Subcutaneous adipose tissue (tissue), 4 donors: ENCODE measurements around the gene IFT172. TPM values are rescaled to one million over a fixed set of nuclear protein-coding genes. Genes with fewer than 3 reads are reported as not detected.

Experiments
- CTCF ChIP-seq: fragments of 450-650 bp; IDR thresholded peaks from one replicate; pipeline ENCODE4 v1.5.1; 2016; ENCODE audit warnings: low read depth, mild to moderate bottlenecking, control low read depth, antibody characterized with exemption, moderate library complexity
- small RNA-seq: library from RNA; depleted of rRNA; stranded (forward); fragments of <200 nt; gene quantifications from one replicate; pipeline ENCODE3, GENCODE V24; 2016
- total RNA-seq, 4 donors: library from RNA; depleted of rRNA; stranded (reverse); fragments of >200 nt; gene quantifications; one replicate each; pipeline ENCODE4 v1.1.0, GENCODE V29; 2016

The IFT172 gene
- total RNA-seq, 4 donors from 2014 or later: 21.8 to 33.5 (median 25.5) TPM

- no peak for TF ChIP-seq CTCF
These were observed 81.6 kb downstream of the IFT172 start for GRCh38 chr2:27407798-27408491.

GRCh38 chr2:27400348-27401135, 89.0 kb downstream of the IFT172 start:
- TF ChIP-seq CTCF: no peak

- no peak for TF ChIP-seq CTCF
These were observed 90.6 kb downstream of the IFT172 start for GRCh38 chr2:27398962-27399361.

Small RNA genes within 50 kb of the gene (small RNA-seq; reads per million reads assigned to genes)
- not detected for gene RNU6-986P

Other genes with a start within 250 kb of the IFT172 start
- gene SLC30A3, start 226.7 kb downstream of the IFT172 start, total RNA-seq: not detected
- gene DNAJC5G, start 214.3 kb downstream of the IFT172 start, total RNA-seq: under 1 TPM in 1 of 4 donors, not detected in 3; 0.88 TPM
- gene TRIM54, start 207.3 kb downstream of the IFT172 start, total RNA-seq: under 1 TPM in 1 of 4 donors, not detected in 3; 0.66 TPM
- 1 to 10 TPM in 3 of 4 donors, not detected in 1; 1.7 to 3.4 (median 2.9) TPM for gene UCN, start 181.3 kb downstream of the IFT172 start, total RNA-seq
- gene MPV17, start 166.6 kb downstream of the IFT172 start, total RNA-seq: 10 to 100 TPM; 56.8 to 88.7 (median 77.1) TPM
- gene GTF3C2, start 133.0 kb downstream of the IFT172 start, total RNA-seq: 10 to 100 TPM; 28.0 to 43.0 (median 34.0) TPM
- gene EIF2B4, start 119.4 kb downstream of the IFT172 start, total RNA-seq: 10 to 100 TPM; 36.4 to 44.2 (median 42.2) TPM
- 100 to 1,000 TPM in 2 of 4 donors, 10 to 100 TPM in 2; 71.6 to 115 (median 102) TPM for gene SNX17, start 119.1 kb downstream of the IFT172 start, total RNA-seq
- gene ZNF513, start 109.0 kb downstream of the IFT172 start, total RNA-seq: 10 to 100 TPM in 1 of 4 donors, 1 to 10 TPM in 3; 4.9 to 12.8 (median 8.2) TPM
- 10 to 100 TPM; 28.2 to 51.1 (median 41.4) TPM for gene PPM1G, start 80.2 kb downstream of the IFT172 start, total RNA-seq
- gene NRBP1, start 61.1 kb downstream of the IFT172 start, total RNA-seq: 10 to 100 TPM; 47.4 to 73.3 (median 64.2) TPM
- gene KRTCAP3, start 47.4 kb downstream of the IFT172 start, total RNA-seq: 1 to 10 TPM in 2 of 4 donors, under 1 TPM in 1, not detected in 1; 0.66 to 2.0 (median 1.1) TPM
- 10 to 100 TPM; 39.6 to 65.4 (median 50.9) TPM for gene FNDC4, start 5.5 kb upstream of the IFT172 start, total RNA-seq
- 1 to 10 TPM in 3 of 4 donors, not detected in 1; 1.4 to 2.1 (median 1.5) TPM for gene GCKR, start 7.1 kb upstream of the IFT172 start, total RNA-seq
- 10 to 100 TPM; 17.1 to 24.6 (median 21.9) TPM for gene ZNF512, start 93.3 kb upstream of the IFT172 start, total RNA-seq
- gene CCDC121, start 139.3 kb upstream of the IFT172 start, total RNA-seq: 1 to 10 TPM; 2.5 to 6.6 (median 4.1) TPM
- gene GPN1, start 139.3 kb upstream of the IFT172 start, total RNA-seq: 10 to 100 TPM; 19.6 to 32.3 (median 27.6) TPM
- 10 to 100 TPM; 18.7 to 30.3 (median 23.3) TPM for gene SUPT7L, start 173.9 kb upstream of the IFT172 start, total RNA-seq
- gene SLC4A1AP, start 174.1 kb upstream of the IFT172 start, total RNA-seq: 10 to 100 TPM; 20.7 to 23.1 (median 22.3) TPM